NCI-H1436 treated with DMSO at 0.1 percent for 48 hours (cell line): ENCODE results near the gene KCNK10.

Experiments
- DNase-seq: peaks from one replicate; lab custom pipeline; 2025; lab: John Stamatoyannopoulos, UW

Gene KCNK10

GRCh38 chr14:88321692-88322503, 1.2 kb downstream of the KCNK10 start:
- DNase-seq, result no peak

- DNase-seq, result no peak
Observed at GRCh38 chr14:88318406-88318805, 4.7 kb downstream of the KCNK10 start.

GRCh38 chr14:88316521-88316920, 6.5 kb downstream of the KCNK10 start:
- no peak for DNase-seq

GRCh38 chr14:88312257-88312656, 10.8 kb downstream of the KCNK10 start:
- DNase-seq, result no peak

GRCh38 chr14:88311780-88312179, 11.3 kb downstream of the KCNK10 start:
- no peak for DNase-seq

GRCh38 chr14:88310449-88310848, 12.6 kb downstream of the KCNK10 start:
- no peak for DNase-seq

- no peak for DNase-seq
Observed at GRCh38 chr14:88310021-88310420, 13.0 kb downstream of the KCNK10 start.

- DNase-seq, result no peak
Observed at GRCh38 chr14:88305528-88306322, 17.3 kb downstream of the KCNK10 start.

- no peak for DNase-seq
Observed at GRCh38 chr14:88303041-88303440, 20.0 kb downstream of the KCNK10 start.

GRCh38 chr14:88301381-88301780, 21.7 kb downstream of the KCNK10 start:
- DNase-seq, result no peak

- DNase-seq, result no peak
Observed at GRCh38 chr14:88300817-88301216, 22.3 kb downstream of the KCNK10 start.

GRCh38 chr14:88299865-88300530, 23.1 kb downstream of the KCNK10 start:
- no peak for DNase-seq

- no peak for DNase-seq
Observed at GRCh38 chr14:88297306-88297705, 25.8 kb downstream of the KCNK10 start.

- no peak for DNase-seq
Observed at GRCh38 chr14:88296351-88296750, 26.7 kb downstream of the KCNK10 start.

GRCh38 chr14:88289996-88290395, 33.1 kb downstream of the KCNK10 start:
- DNase-seq, result no peak

- DNase-seq, result no peak
Observed at GRCh38 chr14:88289234-88289633, 33.8 kb downstream of the KCNK10 start.

- no peak for DNase-seq
Observed at GRCh38 chr14:88286309-88286708, 36.8 kb downstream of the KCNK10 start.

- no peak for DNase-seq
Observed at GRCh38 chr14:88281447-88281846, 41.6 kb downstream of the KCNK10 start.

GRCh38 chr14:88276923-88277596, 46.0 kb downstream of the KCNK10 start:
- no peak for DNase-seq

- DNase-seq, result no peak
Observed at GRCh38 chr14:88272390-88273269, 50.4 kb downstream of the KCNK10 start.

GRCh38 chr14:88271205-88271604, 51.9 kb downstream of the KCNK10 start:
- DNase-seq, result no peak
